ENCODE data around the gene BCAS4.

DNA sequence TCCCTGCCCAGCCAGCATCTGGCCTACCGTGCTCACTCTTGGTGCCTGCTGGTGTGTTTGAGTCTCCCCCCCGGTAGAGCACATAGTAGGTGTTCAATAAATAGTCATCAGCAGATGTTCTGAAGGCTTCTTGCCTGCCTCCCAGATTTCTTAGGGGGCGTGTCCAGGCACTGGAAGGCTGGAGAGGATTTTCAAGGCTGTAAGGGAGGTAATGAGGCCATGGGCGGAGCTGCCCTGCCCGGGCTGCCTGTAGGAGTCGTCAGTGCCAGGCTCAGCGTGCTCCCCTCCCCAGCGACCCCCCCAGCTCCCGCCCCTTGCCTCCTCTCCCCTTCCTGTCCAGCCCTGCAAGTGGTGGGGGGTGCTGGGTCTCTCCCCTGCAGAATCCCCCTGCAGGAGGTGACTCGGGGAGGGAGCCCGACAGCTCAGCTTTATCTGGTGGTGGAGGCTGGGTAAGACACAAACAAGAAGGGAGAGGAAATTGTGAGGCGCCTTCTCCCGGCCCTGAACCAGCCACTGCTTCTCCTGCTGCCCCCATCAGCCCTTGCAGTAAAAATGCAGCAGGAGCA, 55.9 kb downstream of the BCAS4 start:
- TF ChIP-seq POLR2AphosphoS5 (IDR thresholded peaks at IDR 0.05; ENCODE audit: low read depth, low read length) (no peak), SIN3A (IDR thresholded peaks at IDR 0.05; ENCODE audit: borderline replicate concordance, insufficient read depth, low read depth, low read length) (no peak), TCF7L2 (IDR thresholded peaks at IDR 0.05; ENCODE audit: low read depth, low read length) (no peak)
- TF ChIP-seq, protein P1, sequence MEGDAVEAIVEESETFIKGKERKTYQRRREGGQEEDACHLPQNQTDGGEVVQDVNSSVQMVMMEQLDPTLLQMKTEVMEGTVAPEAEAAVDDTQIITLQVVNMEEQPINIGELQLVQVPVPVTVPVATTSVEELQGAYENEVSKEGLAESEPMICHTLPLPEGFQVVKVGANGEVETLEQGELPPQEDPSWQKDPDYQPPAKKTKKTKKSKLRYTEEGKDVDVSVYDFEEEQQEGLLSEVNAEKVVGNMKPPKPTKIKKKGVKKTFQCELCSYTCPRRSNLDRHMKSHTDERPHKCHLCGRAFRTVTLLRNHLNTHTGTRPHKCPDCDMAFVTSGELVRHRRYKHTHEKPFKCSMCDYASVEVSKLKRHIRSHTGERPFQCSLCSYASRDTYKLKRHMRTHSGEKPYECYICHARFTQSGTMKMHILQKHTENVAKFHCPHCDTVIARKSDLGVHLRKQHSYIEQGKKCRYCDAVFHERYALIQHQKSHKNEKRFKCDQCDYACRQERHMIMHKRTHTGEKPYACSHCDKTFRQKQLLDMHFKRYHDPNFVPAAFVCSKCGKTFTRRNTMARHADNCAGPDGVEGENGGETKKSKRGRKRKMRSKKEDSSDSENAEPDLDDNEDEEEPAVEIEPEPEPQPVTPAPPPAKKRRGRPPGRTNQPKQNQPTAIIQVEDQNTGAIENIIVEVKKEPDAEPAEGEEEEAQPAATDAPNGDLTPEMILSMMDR (IDR thresholded peaks at IDR 0.05), result no peak
- TF ChIP-seq, protein P2, sequence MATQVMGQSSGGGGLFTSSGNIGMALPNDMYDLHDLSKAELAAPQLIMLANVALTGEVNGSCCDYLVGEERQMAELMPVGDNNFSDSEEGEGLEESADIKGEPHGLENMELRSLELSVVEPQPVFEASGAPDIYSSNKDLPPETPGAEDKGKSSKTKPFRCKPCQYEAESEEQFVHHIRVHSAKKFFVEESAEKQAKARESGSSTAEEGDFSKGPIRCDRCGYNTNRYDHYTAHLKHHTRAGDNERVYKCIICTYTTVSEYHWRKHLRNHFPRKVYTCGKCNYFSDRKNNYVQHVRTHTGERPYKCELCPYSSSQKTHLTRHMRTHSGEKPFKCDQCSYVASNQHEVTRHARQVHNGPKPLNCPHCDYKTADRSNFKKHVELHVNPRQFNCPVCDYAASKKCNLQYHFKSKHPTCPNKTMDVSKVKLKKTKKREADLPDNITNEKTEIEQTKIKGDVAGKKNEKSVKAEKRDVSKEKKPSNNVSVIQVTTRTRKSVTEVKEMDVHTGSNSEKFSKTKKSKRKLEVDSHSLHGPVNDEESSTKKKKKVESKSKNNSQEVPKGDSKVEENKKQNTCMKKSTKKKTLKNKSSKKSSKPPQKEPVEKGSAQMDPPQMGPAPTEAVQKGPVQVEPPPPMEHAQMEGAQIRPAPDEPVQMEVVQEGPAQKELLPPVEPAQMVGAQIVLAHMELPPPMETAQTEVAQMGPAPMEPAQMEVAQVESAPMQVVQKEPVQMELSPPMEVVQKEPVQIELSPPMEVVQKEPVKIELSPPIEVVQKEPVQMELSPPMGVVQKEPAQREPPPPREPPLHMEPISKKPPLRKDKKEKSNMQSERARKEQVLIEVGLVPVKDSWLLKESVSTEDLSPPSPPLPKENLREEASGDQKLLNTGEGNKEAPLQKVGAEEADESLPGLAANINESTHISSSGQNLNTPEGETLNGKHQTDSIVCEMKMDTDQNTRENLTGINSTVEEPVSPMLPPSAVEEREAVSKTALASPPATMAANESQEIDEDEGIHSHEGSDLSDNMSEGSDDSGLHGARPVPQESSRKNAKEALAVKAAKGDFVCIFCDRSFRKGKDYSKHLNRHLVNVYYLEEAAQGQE (IDR thresholded peaks at IDR 0.05; ENCODE audit: insufficient read depth in 1 of 2, low read depth in 2 of 2, low read length in 1 of 2), result no peak

Data from Panc1 (cell line).